NCI-H345 (cell line): ENCODE data around the gene ADGRD1.
"Not testable (repeated sequence)": the region's sequence is repeated elsewhere in the genome, so short reads cannot be mapped to it uniquely, and the experiment has no call there.

ENCODE experiments used
- DNase-seq: peaks from one replicate; lab custom pipeline; 2025; lab: John Stamatoyannopoulos, UW

Gene ADGRD1

GRCh38 chr12:131121705-131122405 is 168.1 kb downstream of the ADGRD1 start:
- no peak for DNase-seq

- DNase-seq = no peak
Measured at GRCh38 chr12:131122631-131123030, 168.9 kb downstream of the ADGRD1 start.

GRCh38 chr12:131123817-131124216 is 170.1 kb downstream of the ADGRD1 start:
- no peak for DNase-seq

GRCh38 chr12:131124487-131125280 is 171.0 kb downstream of the ADGRD1 start:
- no peak for DNase-seq

GRCh38 chr12:131126662-131127173 is 173.0 kb downstream of the ADGRD1 start:
- no peak for DNase-seq

GRCh38 chr12:131128556-131128955 is 174.8 kb downstream of the ADGRD1 start:
- no peak for DNase-seq

GRCh38 chr12:131128966-131129619 is 175.4 kb downstream of the ADGRD1 start:
- not testable (repeated sequence) for DNase-seq

- DNase-seq = no peak
Measured at GRCh38 chr12:131129839-131130238, 176.1 kb downstream of the ADGRD1 start.

- no peak for DNase-seq
Measured at GRCh38 chr12:131130311-131130911, 176.7 kb downstream of the ADGRD1 start.

GRCh38 chr12:131131077-131131807 is 177.5 kb downstream of the ADGRD1 start:
- no peak for DNase-seq

GRCh38 chr12:131131808-131132117 is 178.1 kb downstream of the ADGRD1 start:
- no peak for DNase-seq

GRCh38 chr12:131132118-131132892 is 178.6 kb downstream of the ADGRD1 start:
- peak; percentile 18 for DNase-seq

GRCh38 chr12:131133015-131133905 is 179.6 kb downstream of the ADGRD1 start:
- DNase-seq = no peak

GRCh38 chr12:131133994-131134393 is 180.3 kb downstream of the ADGRD1 start:
- DNase-seq = no peak

- DNase-seq = no peak
Measured at GRCh38 chr12:131134523-131135310, 181.0 kb downstream of the ADGRD1 start.

GRCh38 chr12:131135311-131135785 is 181.6 kb downstream of the ADGRD1 start:
- DNase-seq = no peak

- no peak for DNase-seq
Measured at GRCh38 chr12:131135786-131136538, 182.3 kb downstream of the ADGRD1 start.

GRCh38 chr12:131136539-131136872 is 182.8 kb downstream of the ADGRD1 start:
- DNase-seq = no peak
